Lower leg skin (tissue), 3 donors: ENCODE measurements around the gene ACOT13.

ENCODE experiments used
- CTCF ChIP-seq, 3 donors: fragments of 450-650 bp; IDR thresholded peaks; one replicate each; pipeline ENCODE4 v1.5.1; 2016; ENCODE audit warnings: antibody characterized with exemption in 3 of 3, mild to moderate bottlenecking in 3 of 3, moderate library complexity in 2 of 3
- POLR2A ChIP-seq, 2 donors: fragments of 450-650 bp; IDR thresholded peaks; one replicate each; pipeline ENCODE4 v1.6.1; 2016 to 2017; ENCODE audit warnings: antibody characterized with exemption in 2 of 2, mild to moderate bottlenecking in 1 of 2, moderate library complexity in 1 of 2

DNA sequence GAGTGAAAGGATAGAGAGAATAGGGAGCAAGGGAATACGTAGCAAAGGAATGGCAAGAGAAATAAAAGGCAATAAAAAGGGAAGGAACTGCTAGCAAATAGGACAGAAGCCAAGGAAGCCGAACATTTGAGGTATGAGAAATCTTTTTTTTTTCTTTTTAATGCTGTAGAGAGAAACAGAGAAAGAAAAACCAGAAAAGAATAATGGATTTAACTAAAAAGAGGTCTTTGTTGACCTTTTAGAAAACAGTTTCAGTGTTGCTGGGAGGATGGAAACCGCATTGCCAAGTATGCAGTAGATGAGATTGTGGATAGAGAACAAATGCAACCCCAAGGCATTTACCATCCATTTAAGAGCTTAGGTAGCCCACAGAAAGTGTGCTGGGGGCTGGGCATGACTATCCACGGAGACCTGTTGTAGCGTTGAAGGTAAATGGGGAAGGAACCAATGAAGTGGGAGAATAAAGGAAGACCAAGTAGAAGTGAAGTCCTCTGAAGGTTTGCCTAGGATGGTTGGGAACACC is 75.4 kb downstream of the ACOT13 start:
- TF ChIP-seq POLR2A (IDR thresholded peaks at IDR 0.05) (no peak), CTCF (IDR thresholded peaks at IDR 0.05) (no peak)
